MM.1S (cell line): ENCODE results near the gene GPS1.

Source experiments
- EZH2 ChIP-seq: fragments of 300-600 bp; sonication (generic); optimal IDR thresholded peaks from 2 replicates; pipeline ENCODE3; 2017; ENCODE audit warnings: low read depth, mild to moderate bottlenecking, antibody characterized with exemption, low read length, mixed read lengths
- EZH2phosphoT487 ChIP-seq: fragments of 300-600 bp; sonication (generic); IDR thresholded peaks from 2 replicates; pipeline ENCODE4 v1.6.1; 2018; ENCODE audit warnings: antibody characterized with exemption, low read length
- TF ChIP-seq, protein P1 (sequence below): fragments of 300-600 bp; sonication (generic); IDR thresholded peaks from 2 replicates; pipeline ENCODE4 v1.5.1; 2016; ENCODE audit warnings: antibody characterized with exemption, low read length, mixed read lengths

DNA sequence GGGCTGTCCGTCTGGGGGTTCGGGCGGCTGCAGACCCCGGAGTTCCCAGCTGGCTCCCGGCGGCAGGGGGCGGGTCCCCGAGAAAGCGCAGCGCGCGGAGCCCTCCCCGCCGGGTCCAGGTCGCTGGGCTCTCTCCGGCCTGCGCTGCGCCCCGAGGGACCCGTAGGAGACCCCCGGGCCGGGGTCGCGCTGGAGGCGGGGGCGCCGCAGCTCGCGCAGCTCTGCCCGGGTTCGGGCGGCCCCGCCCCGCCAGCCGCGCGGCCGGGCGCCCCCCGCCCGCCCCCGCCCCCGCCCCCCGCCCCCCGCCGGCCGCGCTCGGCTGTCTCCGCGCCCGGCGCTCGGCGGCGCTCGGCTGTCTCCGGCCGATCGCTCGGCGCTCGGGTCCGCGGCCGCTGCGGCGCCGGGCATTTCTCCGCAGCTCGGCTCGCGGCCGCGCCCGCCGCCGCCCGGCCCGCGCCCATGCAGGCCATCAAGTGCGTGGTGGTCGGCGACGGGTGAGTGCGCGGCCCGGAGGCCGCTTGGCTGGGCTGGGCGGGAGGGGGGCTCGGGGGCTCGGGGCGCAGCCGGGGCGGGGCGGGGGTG is 20.3 kb upstream of the GPS1 start, which contains the start of gene RAC3:
- TF ChIP-seq, protein P1, sequence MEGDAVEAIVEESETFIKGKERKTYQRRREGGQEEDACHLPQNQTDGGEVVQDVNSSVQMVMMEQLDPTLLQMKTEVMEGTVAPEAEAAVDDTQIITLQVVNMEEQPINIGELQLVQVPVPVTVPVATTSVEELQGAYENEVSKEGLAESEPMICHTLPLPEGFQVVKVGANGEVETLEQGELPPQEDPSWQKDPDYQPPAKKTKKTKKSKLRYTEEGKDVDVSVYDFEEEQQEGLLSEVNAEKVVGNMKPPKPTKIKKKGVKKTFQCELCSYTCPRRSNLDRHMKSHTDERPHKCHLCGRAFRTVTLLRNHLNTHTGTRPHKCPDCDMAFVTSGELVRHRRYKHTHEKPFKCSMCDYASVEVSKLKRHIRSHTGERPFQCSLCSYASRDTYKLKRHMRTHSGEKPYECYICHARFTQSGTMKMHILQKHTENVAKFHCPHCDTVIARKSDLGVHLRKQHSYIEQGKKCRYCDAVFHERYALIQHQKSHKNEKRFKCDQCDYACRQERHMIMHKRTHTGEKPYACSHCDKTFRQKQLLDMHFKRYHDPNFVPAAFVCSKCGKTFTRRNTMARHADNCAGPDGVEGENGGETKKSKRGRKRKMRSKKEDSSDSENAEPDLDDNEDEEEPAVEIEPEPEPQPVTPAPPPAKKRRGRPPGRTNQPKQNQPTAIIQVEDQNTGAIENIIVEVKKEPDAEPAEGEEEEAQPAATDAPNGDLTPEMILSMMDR: no peak
- TF ChIP-seq EZH2 (no peak), EZH2phosphoT487 (no peak)
